Endothelial cell of umbilical vein (primary cell): ENCODE data around the gene SWSAP1.

Experiments used
- EZH2 ChIP-seq: IDR thresholded peaks from 2 replicates; pipeline ENCODE4 v1.6.1; 2012; ENCODE audit warnings: borderline replicate concordance, low read depth, mild to moderate bottlenecking, moderate library complexity, low read length, inconsistent platforms; ENCODE audit not compliant: severe bottlenecking
- TF ChIP-seq, protein P1 (sequence below), 2 donors: IDR thresholded peaks; 1 replicate in 1 of 2; 2 replicates in 1 of 2; pipeline ENCODE4 v1.5.1; 2011; ENCODE audit warnings: low read length in 2 of 2, mild to moderate bottlenecking in 2 of 2, moderate library complexity in 2 of 2, control low read depth in 1 of 2, inconsistent platforms in 1 of 2, low read depth in 1 of 2; ENCODE audit not compliant: insufficient read depth in 1 of 2; ENCODE audit errors: extremely low read depth in 1 of 2

GRCh38 chr19:11331502-11331901 is 43.0 kb upstream of the SWSAP1 start:
- TF ChIP-seq, protein P1, sequence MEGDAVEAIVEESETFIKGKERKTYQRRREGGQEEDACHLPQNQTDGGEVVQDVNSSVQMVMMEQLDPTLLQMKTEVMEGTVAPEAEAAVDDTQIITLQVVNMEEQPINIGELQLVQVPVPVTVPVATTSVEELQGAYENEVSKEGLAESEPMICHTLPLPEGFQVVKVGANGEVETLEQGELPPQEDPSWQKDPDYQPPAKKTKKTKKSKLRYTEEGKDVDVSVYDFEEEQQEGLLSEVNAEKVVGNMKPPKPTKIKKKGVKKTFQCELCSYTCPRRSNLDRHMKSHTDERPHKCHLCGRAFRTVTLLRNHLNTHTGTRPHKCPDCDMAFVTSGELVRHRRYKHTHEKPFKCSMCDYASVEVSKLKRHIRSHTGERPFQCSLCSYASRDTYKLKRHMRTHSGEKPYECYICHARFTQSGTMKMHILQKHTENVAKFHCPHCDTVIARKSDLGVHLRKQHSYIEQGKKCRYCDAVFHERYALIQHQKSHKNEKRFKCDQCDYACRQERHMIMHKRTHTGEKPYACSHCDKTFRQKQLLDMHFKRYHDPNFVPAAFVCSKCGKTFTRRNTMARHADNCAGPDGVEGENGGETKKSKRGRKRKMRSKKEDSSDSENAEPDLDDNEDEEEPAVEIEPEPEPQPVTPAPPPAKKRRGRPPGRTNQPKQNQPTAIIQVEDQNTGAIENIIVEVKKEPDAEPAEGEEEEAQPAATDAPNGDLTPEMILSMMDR (IDR thresholded peaks at IDR 0.05; ENCODE audit: extremely low read depth in 1 of 2, insufficient read depth in 1 of 2, low read depth in 1 of 2, low read length in 2 of 2) = no peak
- TF ChIP-seq EZH2 = no peak
